B cell (primary cell): ENCODE measurements around the gene CTBP2. TPM values are rescaled to one million over a fixed set of nuclear protein-coding genes. Genes with fewer than 3 reads are reported as not detected.

Source experiments
- ATAC-seq: fragments of 200-7000 bp; cut with Tn5 transposase; one replicate; pipeline ENCODE4 v1.10.0; 2021; ENCODE audit warnings: low read depth, mild to moderate bottlenecking, moderate number of reproducible peaks, moderate library complexity
- CTCF ChIA-PET: fragments of 350-600 bp; sonication (Branson Sonifier 250); formaldehyde crosslinking; loops from one replicate; lab custom pipeline; 2021; ENCODE audit warnings: antibody characterized with exemption, inconsistent platforms; lab: Charles Lee
- POLR2A ChIA-PET: fragments of 350-600 bp; sonication (Branson Sonifier 250); formaldehyde crosslinking; loops from one replicate; lab custom pipeline; 2021; ENCODE audit warnings: antibody characterized with exemption; lab: Charles Lee
- DNase-seq: peaks from one replicate; pipeline ENCODE4 v3.0.0; 2013
- H2AFZ ChIP-seq: 2 replicates; pipeline ENCODE4 v1.6.1; 2012; ENCODE audit warnings: mild to moderate bottlenecking, low read depth, low read length; ENCODE audit not compliant: insufficient read depth, poor library complexity, severe bottlenecking
- H3K27ac ChIP-seq, 2 donors: 1 replicate in 1 of 2; 2 replicates in 1 of 2; pipeline ENCODE4 v1.5.1; 2012 to 2013; ENCODE audit warnings: low read length in 2 of 2, mild to moderate bottlenecking in 2 of 2, moderate library complexity in 1 of 2
- H3K27me3 ChIP-seq, 4 experiments: fragments of 200-600 bp in 1 of 4; sonication (generic) in 1 of 4; replicated peaks in 1 of 4; 1 replicate in 2 of 4; 2 replicates in 2 of 4; pipeline versions ENCODE4 v1.6.1 to v1.7.0; 2013 to 2016; ENCODE audit warnings: low read length in 3 of 4, mild to moderate bottlenecking in 2 of 4, mixed read lengths in 1 of 4, moderate library complexity in 1 of 4; ENCODE audit not compliant: insufficient read depth in 4 of 4, control insufficient read depth in 3 of 4; ENCODE audit errors: control extremely low read depth in 1 of 4
- H3K36me3 ChIP-seq, 2 experiments: replicated peaks in 1 of 2; 1 replicate in 1 of 2; 2 replicates in 1 of 2; pipeline versions ENCODE4 v1.6.1 to v1.7.1; 2013; ENCODE audit warnings: low read length in 1 of 2; ENCODE audit not compliant: insufficient read depth in 2 of 2, control insufficient read depth in 1 of 2; ENCODE audit errors: control extremely low read depth in 1 of 2, extremely low read depth in 1 of 2
- H3K4me1 ChIP-seq, 2 donors: fragments of 200-600 bp in 1 of 2; sonication (generic) in 1 of 2; 1 replicate in 1 of 2; 2 replicates in 1 of 2; pipeline versions ENCODE4 v1.5.1 to v1.6.1; 2013 to 2017; ENCODE audit warnings: low read length in 2 of 2; ENCODE audit not compliant: control insufficient read depth in 2 of 2, insufficient read depth in 2 of 2
- H3K4me2 ChIP-seq: replicated peaks from 2 replicates; pipeline ENCODE3; 2012; ENCODE audit warnings: mild to moderate bottlenecking, low read depth, low read length; ENCODE audit not compliant: poor library complexity, severe bottlenecking
- H3K4me3 ChIP-seq, 5 experiments: fragments of 200-600 bp in 1 of 5; sonication (generic) in 1 of 5; 1 replicate in 3 of 5; 2 replicates in 2 of 5; pipeline versions ENCODE4 v1.5.1 to v1.7.0; 2011 to 2016; ENCODE audit warnings: low read length in 4 of 5, mild to moderate bottlenecking in 4 of 5, low read depth in 2 of 5, control low read depth in 1 of 5, moderate library complexity in 1 of 5; ENCODE audit not compliant: insufficient read depth in 1 of 5; ENCODE audit errors: control extremely low read depth in 1 of 5, extremely low read depth in 1 of 5
- H3K79me2 ChIP-seq: fragments of 200-600 bp; sonication (generic); one replicate; pipeline ENCODE4 v1.6.0; 2016; ENCODE audit warnings: low read length; ENCODE audit not compliant: control insufficient read depth, insufficient read depth
- H3K9ac ChIP-seq: fragments of 200-600 bp; sonication (generic); 2 replicates; pipeline ENCODE4 v1.6.1; 2017; ENCODE audit warnings: mild to moderate bottlenecking, low read length, moderate library complexity
- H3K9me3 ChIP-seq, 3 donors: one replicate each; pipeline versions ENCODE4 v1.6.1 to v1.7.1; 2013; ENCODE audit warnings: low read length in 2 of 3; ENCODE audit not compliant: control insufficient read depth in 2 of 3, insufficient read depth in 1 of 3; ENCODE audit errors: control extremely low read depth in 1 of 3
- H4K20me1 ChIP-seq: 2 replicates; pipeline ENCODE4 v1.6.0; 2012; ENCODE audit warnings: mild to moderate bottlenecking, low read length; ENCODE audit not compliant: insufficient read depth, control insufficient read depth, poor library complexity, severe bottlenecking
- H3K27ac Mint-ChIP-seq: one replicate; pipeline ENCODE4 v1.8.0; 2021; ENCODE audit warnings: mixed read lengths
- H3K27me3 Mint-ChIP-seq: one replicate; pipeline ENCODE4 v1.8.0; 2021; ENCODE audit warnings: mixed read lengths
- H3K4me1 Mint-ChIP-seq: one replicate; pipeline ENCODE4 v1.8.0; 2021; ENCODE audit warnings: mixed read lengths
- H3K4me3 Mint-ChIP-seq: one replicate; pipeline ENCODE4 v1.8.0; 2021; ENCODE audit warnings: mixed read lengths
- H3K9me3 Mint-ChIP-seq: one replicate; pipeline ENCODE4 v1.8.0; 2022; ENCODE audit warnings: mixed read lengths; ENCODE audit not compliant: insufficient read depth
- EZH2 ChIP-seq: IDR thresholded peaks from 2 replicates; pipeline ENCODE4 v1.6.1; 2012; ENCODE audit warnings: borderline replicate concordance, low read depth, mild to moderate bottlenecking, moderate library complexity, low read length; ENCODE audit not compliant: insufficient read depth, poor library complexity, severe bottlenecking
- WGBS: methylation state at CpG from one replicate; pipeline ENCODE4 v1.1.5; 2013; ENCODE audit warnings: missing lambda C conversion rate; ENCODE audit not compliant: insufficient coverage; 5-methylcytosine and 5-hydroxymethylcytosine counted together
- intact Hi-C: fragments of 100-400 bp; cut with micrococcal nuclease; formaldehyde crosslinking; loops from one replicate; pipeline ENCODE4 v1.10.0; 2022
- polyA plus RNA-seq: library from polyadenylated mRNA; depleted of rRNA; stranded (reverse); fragments of >200 nt; gene quantifications from 2 replicates; pipeline ENCODE4 v1.2.3, GENCODE V29; 2012
- total RNA-seq, 2 donors: library from RNA; stranded (reverse); fragments of 120-200 nt in 1 of 2; gene quantifications; 1 replicate in 1 of 2; 2 replicates in 1 of 2; pipeline versions ENCODE4 v1.2.3 to v1.2.4, GENCODE V29; 2013 to 2022
- TF ChIP-seq, protein P1 (sequence below): fragments of 200-600 bp; IDR thresholded peaks from one replicate; pipeline ENCODE4 v1.8.0; 2022; ENCODE audit warnings: antibody characterized with exemption, mild to moderate bottlenecking

The CTBP2 gene
- total and polyA plus RNA-seq, 2 donors (not counting 1 experiment from before 2014, with no cell fraction given) = 0.39 to 0.85 TPM

DNA sequence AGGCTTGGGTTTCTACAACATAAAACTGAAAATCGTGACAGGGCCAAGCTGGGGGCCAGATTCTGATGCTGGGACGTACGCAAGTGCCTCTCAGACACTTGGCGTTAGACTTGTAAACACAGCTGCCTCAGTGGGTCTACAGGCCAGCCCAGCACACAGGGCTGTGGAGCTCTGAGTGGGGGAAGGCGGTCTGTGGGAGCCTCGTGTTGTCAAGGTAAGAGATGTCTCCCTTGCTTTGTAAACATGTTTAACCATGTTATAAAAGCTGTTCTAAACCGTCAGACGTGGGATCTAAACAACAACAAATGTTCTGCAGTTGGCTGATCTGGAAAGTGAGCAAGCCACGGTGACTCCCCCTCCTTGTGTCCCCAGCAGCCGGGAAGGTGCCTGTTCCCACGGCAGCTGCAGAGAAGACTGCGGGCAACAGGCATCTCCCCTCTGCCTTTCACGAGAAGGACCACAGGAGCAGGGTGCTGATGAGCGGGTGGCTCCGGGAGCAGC is 150.7 kb downstream of the CTBP2 start:
- no peaks in the 10 kb centered on the region for H3K4me1 Mint-ChIP-seq

More for the DNA sequence above, 150.7 kb downstream of the CTBP2 start:
- H2AFZ ChIP-seq = no peak overlapping the region
- no peaks in the 10 kb centered on the region for H3K36me3 ChIP-seq
- TF ChIP-seq EZH2 = no peak
- TF ChIP-seq, protein P1, sequence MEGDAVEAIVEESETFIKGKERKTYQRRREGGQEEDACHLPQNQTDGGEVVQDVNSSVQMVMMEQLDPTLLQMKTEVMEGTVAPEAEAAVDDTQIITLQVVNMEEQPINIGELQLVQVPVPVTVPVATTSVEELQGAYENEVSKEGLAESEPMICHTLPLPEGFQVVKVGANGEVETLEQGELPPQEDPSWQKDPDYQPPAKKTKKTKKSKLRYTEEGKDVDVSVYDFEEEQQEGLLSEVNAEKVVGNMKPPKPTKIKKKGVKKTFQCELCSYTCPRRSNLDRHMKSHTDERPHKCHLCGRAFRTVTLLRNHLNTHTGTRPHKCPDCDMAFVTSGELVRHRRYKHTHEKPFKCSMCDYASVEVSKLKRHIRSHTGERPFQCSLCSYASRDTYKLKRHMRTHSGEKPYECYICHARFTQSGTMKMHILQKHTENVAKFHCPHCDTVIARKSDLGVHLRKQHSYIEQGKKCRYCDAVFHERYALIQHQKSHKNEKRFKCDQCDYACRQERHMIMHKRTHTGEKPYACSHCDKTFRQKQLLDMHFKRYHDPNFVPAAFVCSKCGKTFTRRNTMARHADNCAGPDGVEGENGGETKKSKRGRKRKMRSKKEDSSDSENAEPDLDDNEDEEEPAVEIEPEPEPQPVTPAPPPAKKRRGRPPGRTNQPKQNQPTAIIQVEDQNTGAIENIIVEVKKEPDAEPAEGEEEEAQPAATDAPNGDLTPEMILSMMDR = no peak
- 88% methylated on average over 12 of the region's 15 CpGs for WGBS
- Mint-ChIP-seq H3K27me3 (peaks cover 14% of the 10 kb centered on the region), H3K4me3 (no peak overlapping the region), H3K9me3 (no peaks in the 10 kb centered on the region), H3K27ac (no peak overlapping the region)
- H3K27me3 ChIP-seq = peaks cover 0 to 2% (median 0%) of the 10 kb centered on the region in 4 experiments
- H4K20me1 ChIP-seq = no peaks in the 10 kb centered on the region
- no peaks in the 10 kb centered on the region for H3K9me3 ChIP-seq
- DNase-seq = no peak
- no peak overlapping the region for H3K27ac ChIP-seq
- CTCF ChIA-PET = no interaction called here
- POLR2A ChIA-PET = no interaction called here
- H3K4me2 ChIP-seq = no peak overlapping the region
- no peak overlapping the region for H3K4me3 ChIP-seq
- intact Hi-C loops = no loop called here
- no peaks in the 10 kb centered on the region for H3K79me2 ChIP-seq
- no peaks in the 10 kb centered on the region for H3K4me1 ChIP-seq
- no peak overlapping the region for H3K9ac ChIP-seq
- ATAC-seq = no peak
